Stimulated activated CD4-positive, alpha-beta T cell treated with anti-CD3 and anti-CD28 coated beads, Interleukin-4, amount 100 ng/mL, for 4 hours (primary cell): Measurements from ENCODE around the gene TDG.
A peak's percentile ranks its signal among the peaks of the same experiment; 100 is the strongest.

Experiments
- DNase-seq, 2 experiments: peaks; one replicate each; pipeline ENCODE4 v3.0.0-alpha.2; 2020

The TDG gene

DNA sequence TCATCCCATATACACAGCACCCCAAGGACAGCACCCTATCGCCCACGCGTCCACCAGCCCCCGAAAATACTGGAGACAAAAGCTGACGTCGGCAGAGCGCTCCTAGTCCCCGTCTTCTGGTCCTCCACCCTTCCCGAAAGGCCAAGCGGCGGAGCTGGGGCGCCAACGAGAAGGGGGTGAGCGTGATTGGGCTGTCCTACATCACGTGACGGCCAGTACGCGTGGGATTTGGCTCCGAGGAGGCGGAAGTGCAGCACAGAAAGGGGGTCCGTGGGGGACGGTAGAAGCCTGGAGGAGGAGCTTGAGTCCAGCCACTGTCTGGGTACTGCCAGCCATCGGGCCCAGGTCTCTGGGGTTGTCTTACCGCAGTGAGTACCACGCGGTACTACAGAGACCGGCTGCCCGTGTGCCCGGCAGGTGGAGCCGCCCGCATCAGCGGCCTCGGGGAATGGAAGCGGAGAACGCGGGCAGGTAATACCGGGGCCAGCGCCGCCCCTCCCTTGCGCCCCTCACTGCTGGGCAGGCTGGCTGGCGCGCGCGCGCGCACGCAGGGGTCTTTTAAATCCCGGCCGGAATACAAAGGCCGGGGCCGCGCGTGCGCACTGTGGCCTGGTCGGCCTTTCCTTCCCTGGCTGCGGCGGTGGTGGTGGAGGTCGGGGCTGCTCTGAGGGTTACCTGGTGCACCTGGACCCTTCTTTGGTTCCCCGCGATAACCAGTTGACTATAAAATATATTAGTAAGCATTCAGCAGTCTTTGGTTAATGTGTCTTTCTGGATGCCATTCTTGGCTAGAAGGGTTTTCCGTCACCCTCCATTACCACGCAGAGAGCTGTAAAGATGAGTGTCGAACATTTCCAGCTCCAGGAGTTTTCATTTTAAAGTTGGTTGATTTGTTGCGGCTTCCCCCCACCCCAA lies at the start of gene TDG:
TDG (plus strand) TSS at position 283 of the 915 bp plus-strand sequence; CDS start at position 449, 166 bp downstream.
- peak; percentile 93 to 98 for DNase-seq

GRCh38 chr12:103917873-103918272 lies 47.8 kb upstream of the TDG start:
- DNase-seq = no peak

GRCh38 chr12:103924761-103925641 lies 40.7 kb upstream of the TDG start:
- DNase-seq = peak; percentile 24 to 38

DNA sequence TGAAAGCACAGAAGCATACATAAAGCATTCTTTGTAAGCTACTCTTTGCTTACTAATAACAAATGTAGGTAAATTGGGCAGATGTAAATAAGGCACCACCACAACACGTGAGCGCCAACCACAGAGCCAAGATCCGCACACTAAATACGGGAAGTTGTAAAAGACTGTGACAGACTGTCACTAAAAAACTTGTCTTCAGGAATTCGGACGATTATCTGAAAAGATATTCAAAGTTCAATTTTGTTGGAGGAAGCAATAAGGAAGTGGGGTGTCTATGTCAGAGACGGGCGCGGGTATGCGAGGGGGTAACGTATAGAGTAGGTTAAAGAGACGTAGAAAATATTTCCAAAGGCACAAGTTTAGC lies 37.0 kb upstream of the TDG start:
- peak in 1 of 2 experiments; percentile 35 for DNase-seq

DNA sequence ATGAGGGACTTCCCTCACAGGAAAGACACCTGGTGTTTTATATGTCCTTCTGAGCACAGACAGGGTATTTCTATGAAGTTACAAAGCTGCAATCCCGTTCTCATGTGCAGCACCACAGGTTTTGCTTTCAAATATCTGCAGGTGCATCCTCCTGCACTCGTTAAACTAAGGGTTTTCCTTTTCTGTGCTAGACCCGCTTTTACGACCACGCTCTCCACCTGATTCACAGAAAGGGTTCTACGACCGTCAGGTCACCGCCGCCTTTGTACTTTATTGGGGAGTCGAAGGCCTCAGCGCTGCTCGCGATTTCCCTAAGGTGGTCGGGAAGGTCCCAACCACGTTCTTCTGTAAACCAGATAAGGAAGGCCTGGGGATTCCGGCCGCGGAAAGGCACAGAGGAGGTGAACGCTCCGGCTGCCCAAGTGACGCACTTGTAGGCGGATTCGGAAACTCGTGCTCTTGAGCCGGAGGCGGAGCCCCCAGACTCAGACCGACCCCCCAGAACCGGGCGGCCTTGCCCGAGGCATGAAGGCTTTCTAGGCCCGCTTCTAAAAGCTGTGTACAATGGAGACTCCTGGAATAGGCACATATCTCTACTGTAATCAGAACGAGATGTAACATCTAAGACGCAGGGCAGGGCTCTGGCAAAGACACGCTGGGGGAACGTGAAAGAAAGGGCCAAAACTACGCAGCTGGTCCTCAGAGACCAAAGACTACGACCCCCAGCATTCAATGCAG lies 36.5 kb upstream of the TDG start:
- peak; percentile 61 to 86 for DNase-seq

DNA sequence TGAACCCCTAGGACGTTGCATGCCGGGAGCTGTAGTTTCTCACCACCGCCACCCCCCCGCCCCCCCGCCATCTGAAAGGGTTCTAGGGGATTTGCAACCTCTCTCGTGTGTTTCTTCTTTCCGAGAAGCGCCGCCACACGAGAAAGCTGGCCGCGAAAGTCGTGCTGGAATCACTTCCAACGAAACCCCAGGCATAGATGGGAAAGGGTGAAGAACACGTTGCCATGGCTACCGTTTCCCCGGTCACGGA lies 36.0 kb upstream of the TDG start:
- no peak for DNase-seq

DNA sequence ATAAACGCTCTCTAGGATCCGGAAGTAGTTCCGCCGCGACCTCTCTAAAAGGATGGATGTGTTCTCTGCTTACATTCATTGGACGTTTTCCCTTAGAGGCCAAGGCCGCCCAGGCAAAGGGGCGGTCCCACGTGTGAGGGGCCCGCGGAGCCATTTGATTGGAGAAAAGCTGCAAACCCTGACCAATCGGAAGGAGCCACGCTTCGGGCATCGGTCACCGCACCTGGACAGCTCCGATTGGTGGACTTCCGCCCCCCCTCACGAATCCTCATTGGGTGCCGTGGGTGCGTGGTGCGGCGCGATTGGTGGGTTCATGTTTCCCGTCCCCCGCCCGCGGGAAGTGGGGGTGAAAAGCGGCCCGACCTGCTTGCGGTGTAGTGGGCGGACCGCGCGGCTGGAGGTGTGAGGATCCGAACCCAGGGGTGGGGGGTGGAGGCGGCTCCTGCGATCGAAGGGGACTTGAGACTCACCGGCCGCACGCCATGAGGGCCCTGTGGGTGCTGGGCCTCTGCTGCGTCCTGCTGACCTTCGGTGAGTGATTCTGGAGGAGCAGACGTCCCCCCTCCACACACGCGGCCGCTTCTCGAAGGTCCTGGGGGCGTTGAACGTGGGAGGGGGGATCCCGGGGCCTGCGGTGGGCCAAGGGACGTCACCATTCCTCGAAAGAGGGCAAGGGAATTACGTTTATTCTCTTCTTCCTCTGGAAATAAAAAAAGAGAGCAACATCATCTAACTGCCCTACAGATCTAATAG lies 35.5 kb upstream of the TDG start, which contains the start of gene HSP90B1:
HSP90B1 (plus strand) TSS at position 377 of the 753 bp plus-strand sequence; CDS start at position 483, 106 bp downstream.
- DNase-seq = peak; percentile 98 to 100

- peak; percentile 14 to 38 for DNase-seq
Measured at GRCh38 chr12:103930787-103931735, 34.6 kb upstream of the TDG start.

DNA sequence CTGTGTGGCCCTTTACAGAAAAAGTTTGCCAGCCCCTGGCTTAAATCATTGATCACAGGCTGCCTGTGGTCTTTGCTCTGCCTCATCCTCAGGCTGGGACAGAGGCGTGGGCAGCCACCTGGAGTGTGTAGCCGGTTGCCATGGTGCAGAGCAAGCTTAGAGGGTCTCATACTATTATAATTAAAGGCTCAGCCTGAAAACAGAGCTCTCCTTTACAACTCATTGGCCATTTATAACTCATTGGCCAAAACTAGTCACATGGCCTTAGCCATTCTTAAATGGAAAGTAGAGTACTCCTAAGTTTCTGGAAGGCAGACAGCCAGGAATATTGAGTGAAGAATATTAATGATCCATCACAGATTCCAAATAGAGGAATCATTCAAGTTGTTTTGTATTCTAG lies 32.4 kb upstream of the TDG start:
- DNase-seq = no peak

DNA sequence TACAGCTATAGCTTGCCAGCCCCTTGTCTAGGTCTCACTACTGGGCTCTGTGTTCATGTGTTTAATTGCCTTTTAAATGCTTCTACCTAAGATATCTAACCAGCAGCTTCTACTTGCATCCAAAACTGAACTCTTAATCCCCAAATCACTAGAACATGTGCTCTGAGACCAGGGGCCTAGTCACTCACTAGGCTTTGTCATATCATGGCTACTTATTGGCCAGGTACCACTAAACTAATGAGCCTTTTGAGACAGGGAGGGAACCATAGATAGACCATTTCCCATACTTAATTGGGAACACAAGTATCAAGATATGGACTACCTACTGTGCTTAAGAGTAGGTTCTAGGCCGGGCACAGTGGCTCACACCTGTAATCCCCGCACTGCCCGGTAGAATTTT lies 29.0 kb upstream of the TDG start:
- no peak for DNase-seq

GRCh38 chr12:103944964-103945363 lies 20.7 kb upstream of the TDG start:
- no peak for DNase-seq

GRCh38 chr12:103947871-103948555 lies 17.7 kb upstream of the TDG start:
- DNase-seq = no peak

DNA sequence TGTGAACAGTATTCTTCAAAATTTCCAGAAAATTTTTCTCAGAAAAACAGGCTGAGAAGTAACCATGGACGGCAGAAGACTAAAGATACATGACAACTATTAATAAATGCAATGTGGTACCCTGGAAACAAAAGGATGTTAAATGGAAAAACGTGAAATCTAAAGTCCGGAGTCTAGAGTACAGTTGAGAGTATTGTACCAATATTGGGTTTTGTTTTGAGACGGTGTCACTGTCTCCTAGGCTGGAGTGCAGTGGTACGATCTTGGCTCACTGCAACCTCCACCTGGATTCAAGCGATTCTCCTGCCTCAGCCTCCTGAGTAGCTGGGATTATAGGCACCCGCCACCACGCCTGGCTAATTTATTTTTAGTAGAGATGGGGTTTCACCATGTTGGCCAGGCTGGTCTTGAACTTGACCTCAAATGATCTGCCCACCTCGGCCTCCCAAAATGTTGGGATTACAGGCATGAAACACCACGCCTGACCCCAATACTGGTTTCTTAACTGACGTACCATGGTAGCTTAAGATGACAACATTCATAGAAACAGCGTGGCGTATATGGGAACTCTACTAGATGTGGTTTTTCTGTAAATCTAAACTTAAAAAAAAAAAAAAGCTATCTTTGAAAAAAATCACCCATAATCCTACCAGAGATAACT lies 16.8 kb upstream of the TDG start:
- DNase-seq = no peak

DNA sequence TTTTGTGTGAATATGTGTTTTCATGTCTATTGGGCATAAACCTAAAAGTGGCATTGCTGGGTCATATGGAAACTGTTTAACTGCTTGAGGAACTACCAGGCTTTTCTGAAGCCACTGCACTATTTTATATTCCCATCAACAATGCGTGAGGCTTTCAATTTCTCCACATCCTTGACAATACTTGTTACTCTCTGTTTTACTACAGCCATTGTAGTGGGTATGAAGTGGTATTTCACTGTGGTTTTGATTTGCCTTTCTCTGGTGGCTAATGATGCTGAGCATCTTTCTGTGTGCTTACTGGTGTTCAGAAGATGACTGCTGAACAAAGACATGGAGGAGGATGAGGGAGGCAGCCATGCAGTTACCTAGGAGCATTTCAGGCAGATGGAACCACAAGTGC lies 13.2 kb upstream of the TDG start:
- DNase-seq = no peak

GRCh38 chr12:103955811-103956508 lies 9.7 kb upstream of the TDG start:
- no peak for DNase-seq

DNA sequence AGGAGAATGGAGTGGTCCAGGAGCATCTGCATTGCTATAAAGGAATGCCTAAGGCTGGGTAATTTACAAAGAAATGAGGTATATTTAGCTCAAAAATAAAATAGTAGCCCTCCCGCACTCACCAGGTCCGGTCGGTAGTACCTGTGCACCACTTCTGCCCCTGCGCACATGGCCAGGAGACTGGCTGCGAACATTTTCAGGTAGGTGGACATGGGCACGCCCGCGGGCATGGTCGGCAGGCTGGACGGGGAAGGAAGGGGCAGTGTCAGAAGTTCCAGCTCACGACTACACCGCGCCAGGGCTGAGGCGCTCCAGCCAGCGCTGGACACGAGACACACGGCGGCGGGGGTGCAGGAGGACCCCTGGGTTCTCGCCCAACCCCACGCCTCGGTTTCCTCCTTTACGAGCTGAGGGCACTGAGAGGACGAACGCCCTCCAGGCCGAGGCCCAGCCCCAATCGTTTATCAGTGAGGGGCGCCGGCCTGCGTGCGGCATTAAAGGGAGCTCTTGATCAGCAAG lies 9.1 kb upstream of the TDG start:
- DNase-seq = no peak

DNA sequence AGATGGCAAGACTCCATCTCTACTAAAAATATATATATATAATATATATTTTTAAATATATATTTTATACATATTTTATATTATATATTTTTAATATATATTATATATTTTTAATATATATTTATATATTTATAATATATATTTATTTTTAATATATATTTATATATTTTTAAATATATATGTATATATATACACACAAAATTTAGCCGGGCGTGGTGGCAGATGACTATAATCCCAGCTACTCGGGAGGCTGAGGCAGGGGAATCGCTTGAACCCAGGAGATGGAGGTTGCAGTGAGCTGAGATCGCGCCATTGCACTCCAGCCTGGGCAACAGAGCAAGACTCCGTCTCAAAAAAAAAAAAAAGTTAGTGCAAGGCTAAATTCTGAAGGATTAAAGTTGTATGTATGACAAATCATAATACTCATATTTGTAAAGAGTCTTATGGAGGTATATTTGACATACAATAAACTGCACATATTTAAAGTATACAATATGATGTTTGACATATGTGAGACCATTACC lies 7.7 kb upstream of the TDG start:
- no peak for DNase-seq

DNA sequence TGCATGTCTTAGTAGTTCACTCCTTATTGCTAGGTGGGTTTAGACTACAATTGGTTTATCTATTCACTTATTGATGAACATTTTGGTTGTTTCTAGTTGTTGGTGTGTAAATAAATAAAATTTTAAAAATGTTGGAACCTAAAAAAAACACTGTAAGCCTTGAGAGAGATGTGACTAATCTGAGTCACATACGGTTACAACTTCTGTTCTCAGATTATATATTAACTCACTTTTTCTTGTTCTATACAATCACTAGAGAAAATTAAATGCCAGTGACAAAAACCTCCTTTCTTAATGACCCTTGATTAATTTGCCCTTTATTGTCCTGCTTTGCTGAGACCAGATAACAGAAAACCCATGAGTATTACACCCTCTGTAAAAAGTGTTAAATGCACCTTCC lies 7.1 kb upstream of the TDG start:
- no peak for DNase-seq
